Natural killer cell (primary cell): ENCODE measurements around the gene STK39. TPM values are rescaled to one million over a fixed set of nuclear protein-coding genes. Genes with fewer than 3 reads are reported as not detected.

Experiments used
- ATAC-seq, 3 donors: fragments of 150-1000 bp in 2 of 3; fragments of 200-7000 bp in 1 of 3; cut with Tn5 transposase; 1 replicate in 1 of 3; 2 replicates in 2 of 3; pipeline ENCODE4 v1.10.0; 2021; ENCODE audit warnings: mild to moderate bottlenecking in 2 of 3, moderate library complexity in 2 of 3
- DNase-seq, 2 donors: peaks; one replicate each; pipeline versions ENCODE4 v3.0.0 to v3.0.0-alpha.2; 2013 to 2021; ENCODE audit warnings: mixed read lengths in 1 of 2
- H3K27ac ChIP-seq: one replicate; pipeline ENCODE4 v1.5.1; 2013; ENCODE audit warnings: mild to moderate bottlenecking, low read length
- H3K27me3 ChIP-seq: one replicate; pipeline ENCODE4 v1.6.1; 2013; ENCODE audit warnings: low read length; ENCODE audit not compliant: control insufficient read depth, insufficient read depth
- H3K36me3 ChIP-seq: one replicate; pipeline ENCODE4 v1.6.1; 2013; ENCODE audit warnings: low read length; ENCODE audit not compliant: control insufficient read depth, insufficient read depth
- H3K4me1 ChIP-seq: one replicate; pipeline ENCODE4 v1.6.1; 2013; ENCODE audit warnings: low read length; ENCODE audit not compliant: control insufficient read depth, insufficient read depth
- H3K4me3 ChIP-seq: one replicate; pipeline ENCODE4 v1.5.1; 2013; ENCODE audit warnings: low read length
- H3K9me3 ChIP-seq: one replicate; pipeline ENCODE4 v1.6.1; 2013; ENCODE audit warnings: low read length; ENCODE audit not compliant: control insufficient read depth, insufficient read depth
- H3K27ac Mint-ChIP-seq, 2 donors: one replicate each; pipeline ENCODE4 v1.8.0; 2022; ENCODE audit warnings: mild to moderate bottlenecking in 2 of 2, mixed read lengths in 2 of 2, moderate library complexity in 1 of 2
- H3K27me3 Mint-ChIP-seq, 2 donors: one replicate each; pipeline ENCODE4 v1.8.0; 2022; ENCODE audit warnings: low read depth in 2 of 2, mixed read lengths in 2 of 2
- H3K36me3 Mint-ChIP-seq: one replicate; pipeline ENCODE4 v1.8.0; 2022; ENCODE audit warnings: mixed read lengths
- H3K4me1 Mint-ChIP-seq, 2 donors: one replicate each; pipeline ENCODE4 v1.8.0; 2022; ENCODE audit warnings: mixed read lengths in 2 of 2
- H3K4me3 Mint-ChIP-seq: one replicate; pipeline ENCODE4 v1.8.0; 2022; ENCODE audit warnings: mild to moderate bottlenecking, moderate library complexity, mixed read lengths
- H3K9me3 Mint-ChIP-seq, 2 donors: one replicate each; pipeline ENCODE4 v1.8.0; 2022; ENCODE audit warnings: mixed read lengths in 2 of 2
- CTCF ChIP-seq: fragments of 200-600 bp; IDR thresholded peaks from one replicate; pipeline ENCODE4 v1.8.0; 2022; ENCODE audit warnings: antibody characterized with exemption
- WGBS: methylation state at CpG from one replicate; pipeline ENCODE4 v1.1.7; 2013; ENCODE audit warnings: missing lambda C conversion rate; ENCODE audit not compliant: insufficient coverage; 5-methylcytosine and 5-hydroxymethylcytosine counted together
- intact Hi-C: fragments of 100-400 bp; cut with micrococcal nuclease; formaldehyde crosslinking; loops from one replicate; pipeline ENCODE4 v1.14.2; 2022
- total RNA-seq, 4 donors: library from RNA; stranded (reverse); fragments of 120-200 nt in 1 of 4; gene quantifications; one replicate each; pipeline versions ENCODE4 v1.2.3 to v1.2.4, GENCODE V29; 2013 to 2022

STK39 gene
- total RNA-seq, 3 donors from 2014 or later (not counting 1 experiment from before 2014, with no cell fraction given) = 53.3 to 79.3 (median 66.6) TPM

- no CpG with 5 or more reads among the region's 3 CpGs for WGBS
- H3K4me3 ChIP-seq = no peak overlapping the region
- no peaks in the 10 kb centered on the region for H3K27me3 ChIP-seq
- Mint-ChIP-seq H3K36me3 (no peaks in the 10 kb centered on the region), H3K27me3 (no peaks in the 10 kb centered on the region), H3K4me3 (peak overlapping the region; percentile 55), H3K9me3 (no peaks in the 10 kb centered on the region), H3K27ac (peak overlapping the region; percentile 27 to 84), H3K4me1 (peaks cover 86 to 90% of the 10 kb centered on the region in 2 donors)
- intact Hi-C loops = loop anchor here (2.0 to 5.0 kb wide), 2 partner anchors 16 to 36 kb away; partner anchors contain the start of gene STK39
- peaks cover 16% of the 10 kb centered on the region for H3K4me1 ChIP-seq
- ATAC-seq (peak; percentile 80 to 86 (median 83)), DNase-seq (peak in 1 of 2 donors; percentile 23)
- no peak for TF ChIP-seq CTCF
- H3K9me3 ChIP-seq = no peaks in the 10 kb centered on the region
- no peak overlapping the region for H3K27ac ChIP-seq
- no peaks in the 10 kb centered on the region for H3K36me3 ChIP-seq
Observed at GRCh38 chr2:168210895-168211570, 36.4 kb downstream of the STK39 start.

GRCh38 chr2:168210216-168210894 lies 37.0 kb downstream of the STK39 start:
- H3K9me3 Mint-ChIP-seq = no peaks in the 10 kb centered on the region
- DNase-seq = no peak
- peak in 2 of 3 donors; percentile 5 to 14 for ATAC-seq
- peaks cover 83 to 87% of the 10 kb centered on the region in 2 donors for H3K4me1 Mint-ChIP-seq
- 31% methylated on average over 9 of the region's 9 CpGs for WGBS
- H3K27me3 Mint-ChIP-seq = no peaks in the 10 kb centered on the region
- H3K27ac Mint-ChIP-seq = peak overlapping the region; percentile 27 to 84
- Histone ChIP-seq H3K36me3 (no peaks in the 10 kb centered on the region), H3K9me3 (no peaks in the 10 kb centered on the region), H3K27me3 (no peaks in the 10 kb centered on the region), H3K4me3 (no peak overlapping the region), H3K27ac (no peak overlapping the region), H3K4me1 (peaks cover 16% of the 10 kb centered on the region)
- TF ChIP-seq CTCF = no peak
- H3K36me3 Mint-ChIP-seq = no peaks in the 10 kb centered on the region
- intact Hi-C loops = loop anchor here (2.0 to 5.0 kb wide), 2 partner anchors 16 to 37 kb away; partner anchors contain the start of gene STK39
- peak overlapping the region; percentile 55 for H3K4me3 Mint-ChIP-seq

GRCh38 chr2:168208652-168209051 lies 38.7 kb downstream of the STK39 start:
- no peak for ATAC-seq
- Mint-ChIP-seq H3K27ac (no peak overlapping the region), H3K4me3 (no peak overlapping the region), H3K27me3 (no peaks in the 10 kb centered on the region), H3K36me3 (no peaks in the 10 kb centered on the region), H3K4me1 (peaks cover 81 to 87% of the 10 kb centered on the region in 2 donors), H3K9me3 (no peaks in the 10 kb centered on the region)
- intact Hi-C loops = no loop called here
- H3K9me3 ChIP-seq = no peaks in the 10 kb centered on the region
- no peak overlapping the region for H3K4me3 ChIP-seq
- TF ChIP-seq CTCF = no peak
- H3K36me3 ChIP-seq = no peaks in the 10 kb centered on the region
- H3K4me1 ChIP-seq = peaks cover 16% of the 10 kb centered on the region
- DNase-seq = no peak
- H3K27ac ChIP-seq = no peak overlapping the region
- WGBS = 96% methylated on average over 2 of the region's 2 CpGs
- H3K27me3 ChIP-seq = no peaks in the 10 kb centered on the region
